Adrenal gland (tissue), 12 donors: ENCODE data around the gene SEC24A. TPM values are rescaled to one million over a fixed set of nuclear protein-coding genes. Genes with fewer than 3 reads are reported as not detected.
"Not testable (repeated sequence)": the region's sequence is repeated elsewhere in the genome, so short reads cannot be mapped to it uniquely, and the experiment has no call there.

Experiments used
- DNase-seq, 7 donors: peaks; one replicate each; pipeline ENCODE4 v3.0.0-alpha.2; 2019 to 2020
- H3K27ac ChIP-seq, 5 donors: fragments of 200-600 bp; sonication (generic) in 4 of 5; 1 replicate in 3 of 5; 2 replicates in 2 of 5; pipeline versions ENCODE4 v1.5.1 to v1.8.0; 2016 to 2020; ENCODE audit warnings: mild to moderate bottlenecking in 1 of 5
- H3K27me3 ChIP-seq: fragments of 200-600 bp; 2 replicates; pipeline ENCODE4 v1.8.0; 2021
- H3K36me3 ChIP-seq, 2 donors: fragments of 200-600 bp; replicated peaks in 1 of 2; 1 replicate in 1 of 2; 2 replicates in 1 of 2; pipeline versions ENCODE4 v1.5.1 to v1.8.0; 2018 to 2022
- H3K4me1 ChIP-seq, 2 donors: fragments of 200-600 bp; replicated peaks in 1 of 2; 1 replicate in 1 of 2; 2 replicates in 1 of 2; pipeline versions ENCODE4 v1.5.1 to v1.8.0; 2018 to 2021
- H3K4me3 ChIP-seq, 4 donors: fragments of 200-600 bp; sonication (generic) in 3 of 4; one replicate each; pipeline ENCODE4 v1.5.1; 2016 to 2018
- H3K9me3 ChIP-seq, 3 donors: fragments of 200-600 bp; sonication (generic) in 1 of 3; replicated peaks in 1 of 3; 1 replicate in 2 of 3; 2 replicates in 1 of 3; pipeline versions ENCODE4 v1.5.1 to v1.8.0; 2016 to 2021
- CTCF ChIP-seq, 6 experiments: fragments of 450-650 bp in 4 of 6; fragments of 200-600 bp in 2 of 6; sonication (generic) in 1 of 6; IDR thresholded peaks; 1 replicate in 5 of 6; 2 replicates in 1 of 6; pipeline versions ENCODE4 v1.5.1 to v1.8.0; 2016 to 2021; ENCODE audit warnings: antibody characterized with exemption in 6 of 6, mild to moderate bottlenecking in 2 of 6, moderate library complexity in 1 of 6
- POLR2A ChIP-seq, 2 donors: fragments of 450-650 bp; IDR thresholded peaks; one replicate each; pipeline ENCODE4 v1.6.1; 2017; ENCODE audit warnings: antibody characterized with exemption in 2 of 2, mild to moderate bottlenecking in 2 of 2, moderate library complexity in 1 of 2
- WGBS, 4 donors: extraction: QIAGEN DNeasy Blood & Tissue Kit in 2 of 4; methylation state at CpG; one replicate each; pipeline versions ENCODE4 v1.1.5 to v1.1.7; 2013 to 2017; 5-methylcytosine and 5-hydroxymethylcytosine counted together
- intact Hi-C, 2 donors: fragments of 100-400 bp; cut with DNase I; formaldehyde crosslinking; loops; one replicate each; pipeline versions ENCODE4 v1.14.1 to v1.15.0; 2022 to 2023
- polyA plus RNA-seq, 3 donors: library from polyadenylated mRNA; stranded (reverse); fragments of 200-250 nt in 2 of 3; fragments of 350-450 nt in 1 of 3; fragmentation: Illumina TruSeq in 1 of 3; extraction: RNeasy Lipid Tissue Mini Kit (QIAGEN cat#74804) in 1 of 3; gene quantifications; one replicate each; pipeline ENCODE4 v1.2.3, GENCODE V29; 2013 to 2014
- total RNA-seq, 9 donors: library from RNA; depleted of rRNA in 4 of 9; stranded (reverse); fragments of >200 nt in 4 of 9; fragments of 120-200 nt in 1 of 9; fragmentation: NEBNext Ultra II Directional in 1 of 9; extraction: Animal tissue kit (Norgen Biotek cat#: 25700) in 1 of 9; gene quantifications; one replicate each; pipeline versions ENCODE4 v1.1.0 to v1.2.4, GENCODE V29; 2013 to 2023
- donor health status: healthy with polysubstance abuse.
- donor health status: Bipolar disorder and iron deficiency.
- donor health status: DM: yes; HTN: yes; CAD: no.
- donor health status: DM: no; HTN: no; CAD: no.
- donor health status: DM: no; HTN: no; CAD: no.
- donor health status: DM: yes; HTN: yes; CAD: no.

Gene SEC24A
- total and polyA plus RNA-seq, 12 donors, result 2.3 to 67.8 (median 27.0) TPM

- intact Hi-C loops, result no loop called here
- H3K4me1 ChIP-seq, result peaks cover 6 to 24% of the 10 kb centered on the region in 2 donors
Measured at GRCh38 chr5:134625559-134625958, 23.0 kb upstream of the SEC24A start.

GRCh38 chr5:134626369-134627014 lies 22.1 kb upstream of the SEC24A start:
- TF ChIP-seq POLR2A (IDR thresholded peaks at IDR 0.05) (no peak), CTCF (IDR thresholded peaks at IDR 0.05) (no peak)
- Histone ChIP-seq H3K36me3 (peaks cover 0 to 18% of the 10 kb centered on the region in 2 donors), H3K9me3 (no peaks in the 10 kb centered on the region), H3K27ac (peak overlapping the region in 3 of 5 donors; percentile 2 to 66 (median 39)), H3K4me1 (peaks cover 6 to 31% of the 10 kb centered on the region in 2 donors), H3K27me3 (no peaks in the 10 kb centered on the region), H3K4me3 (no peak overlapping the region)
- no peak for DNase-seq
- WGBS, 4 donors, result 39 to 50% (median 48%) methylated on average over 2 of the region's 2 CpGs
- intact Hi-C loops, result no loop called here

More at GRCh38 chr5:134625559-134625958, 23.0 kb upstream of the SEC24A start:
- no peak overlapping the region for H3K27ac ChIP-seq
- H3K4me3 ChIP-seq, result no peak overlapping the region
- H3K9me3 ChIP-seq, result no peaks in the 10 kb centered on the region
- H3K27me3 ChIP-seq, result no peaks in the 10 kb centered on the region
- TF ChIP-seq CTCF (IDR thresholded peaks at IDR 0.05), result no peak
- peaks cover 0 to 25% of the 10 kb centered on the region in 2 donors for H3K36me3 ChIP-seq
- no peak for DNase-seq
- 43 to 87% (median 57%) methylated on average over 1 of the region's 1 CpG for WGBS, 4 donors

DNA sequence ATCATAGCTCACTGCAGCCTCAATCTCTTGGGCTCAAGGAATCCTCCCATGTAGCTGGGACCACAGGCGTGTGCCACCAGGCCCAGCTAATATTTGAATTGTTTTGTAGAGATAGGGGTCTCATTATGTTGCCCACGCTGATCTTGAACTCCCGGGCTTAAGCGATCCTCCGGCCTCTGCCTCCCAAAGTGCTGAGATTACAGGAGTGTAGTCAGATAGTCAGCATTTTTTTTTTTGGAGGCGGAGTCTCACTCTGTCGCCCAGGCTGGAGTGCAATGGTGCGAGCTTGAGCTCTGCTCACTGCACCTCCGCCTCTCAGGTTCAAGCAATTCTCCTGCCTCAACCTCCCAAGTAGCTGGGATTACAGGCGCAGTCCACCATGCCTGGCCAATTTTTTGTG lies 14.4 kb upstream of the SEC24A start:
- H3K4me3 ChIP-seq, result no peak overlapping the region
- 86 to 93% (median 89%) methylated on average over 8 to 10 of the region's 10 CpGs for WGBS, 4 donors
- intact Hi-C loops, result no loop called here
- DNase-seq, result no peak
- no peaks in the 10 kb centered on the region for H3K36me3 ChIP-seq
- H3K27me3 ChIP-seq, result no peaks in the 10 kb centered on the region
- TF ChIP-seq POLR2A (IDR thresholded peaks at IDR 0.05) (no peak), CTCF (IDR thresholded peaks at IDR 0.05) (no peak)
- H3K9me3 ChIP-seq, result no peaks in the 10 kb centered on the region
- no peak overlapping the region for H3K27ac ChIP-seq
- peaks cover 3 to 17% of the 10 kb centered on the region in 2 donors for H3K4me1 ChIP-seq

DNA sequence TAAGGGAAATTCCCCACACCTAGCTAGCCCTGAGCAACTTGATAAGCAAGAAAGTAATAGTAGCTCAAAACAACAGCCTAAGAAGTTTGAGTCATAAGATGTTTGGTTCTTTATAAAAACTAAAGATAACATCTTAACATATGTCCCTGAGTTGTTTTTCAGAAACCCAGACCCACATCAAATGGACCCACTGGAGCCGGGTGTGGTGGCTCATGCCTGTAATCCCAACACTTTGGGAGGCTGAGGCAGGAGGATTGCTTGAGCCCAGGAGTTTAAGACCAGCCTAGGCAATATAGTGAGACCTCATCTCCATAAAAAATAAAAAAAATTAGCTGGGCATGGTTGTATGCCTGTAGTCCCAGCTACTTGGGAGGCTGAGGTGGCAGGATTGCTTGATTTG lies 13.2 kb upstream of the SEC24A start:
- peak in 1 of 7 donors; percentile 14 for DNase-seq
- intact Hi-C loops, H3K4me3 ChIP-seq, H3K9me3 ChIP-seq, H3K36me3 ChIP-seq, H3K27me3 ChIP-seq, H3K27ac ChIP-seq: not testable (repeated sequence)
- 92 to 100% (median 98%) methylated on average over 1 of the region's 1 CpG for WGBS, 4 donors
- peaks cover 3 to 17% of the 10 kb centered on the region in 2 donors for H3K4me1 ChIP-seq

GRCh38 chr5:134637116-134637721 lies 11.4 kb upstream of the SEC24A start:
- no peak for TF ChIP-seq CTCF (IDR thresholded peaks at IDR 0.05)
- no peak for TF ChIP-seq POLR2A (IDR thresholded peaks at IDR 0.05)
- Histone ChIP-seq H3K4me3 (no peak overlapping the region), H3K27ac (no peak overlapping the region), H3K36me3 (no peaks in the 10 kb centered on the region), H3K27me3 (no peaks in the 10 kb centered on the region), H3K9me3 (no peaks in the 10 kb centered on the region), H3K4me1 (peaks cover 0 to 5% of the 10 kb centered on the region in 2 donors)
- intact Hi-C loops, result no loop called here
- no peak for DNase-seq
- 79 to 87% (median 84%) methylated on average over 6 to 9 of the region's 9 CpGs for WGBS, 4 donors
